Measurements from ENCODE around the gene RNGTT. TPM values are rescaled to one million over a fixed set of nuclear protein-coding genes. Genes with fewer than 3 reads are reported as not detected.
"Not testable (repeated sequence)": the region's sequence is repeated elsewhere in the genome, so short reads cannot be mapped to it uniquely, and the experiment has no call there.

Gene RNGTT
- total RNA-seq, 1 donor from 2014 or later: 23.3 TPM

GRCh38 chr6:88989215-88989614 lies 25.8 kb upstream of the RNGTT start:
- Mint-ChIP-seq H3K27ac (ENCODE audit: unreplicated experiment) (no peak overlapping the region), H3K27me3 (ENCODE audit: low read depth) (no peaks in the 10 kb centered on the region), H3K4me3 (no peak overlapping the region), H3K4me1 (peaks cover 12% of the 10 kb centered on the region), H3K9me3 (no peaks in the 10 kb centered on the region), H3K36me3 (ENCODE audit: low read depth) (no peaks in the 10 kb centered on the region)
- no peak for DNase-seq (ENCODE audit: low read depth, low spot score)
- no peak for TF ChIP-seq CTCF (conservative IDR thresholded peaks at IDR 0.05)

GRCh38 chr6:88987922-88988321 lies 24.5 kb upstream of the RNGTT start:
- Mint-ChIP-seq H3K27ac (ENCODE audit: unreplicated experiment) (no peak overlapping the region), H3K4me1 (peaks cover 6% of the 10 kb centered on the region), H3K36me3 (ENCODE audit: low read depth) (no peaks in the 10 kb centered on the region), H3K4me3 (no peak overlapping the region), H3K9me3 (no peaks in the 10 kb centered on the region), H3K27me3 (ENCODE audit: low read depth) (no peaks in the 10 kb centered on the region)
- DNase-seq (ENCODE audit: low read depth, low spot score): no peak
- no peak for TF ChIP-seq CTCF (conservative IDR thresholded peaks at IDR 0.05)

GRCh38 chr6:88985901-88986300 lies 22.5 kb upstream of the RNGTT start:
- no peaks in the 10 kb centered on the region for H3K36me3 Mint-ChIP-seq (ENCODE audit: low read depth)
- TF ChIP-seq CTCF (conservative IDR thresholded peaks at IDR 0.05): no peak
- no peak for DNase-seq (ENCODE audit: low read depth, low spot score)
- no peak overlapping the region for H3K27ac Mint-ChIP-seq (ENCODE audit: unreplicated experiment)
- no peak overlapping the region for H3K4me3 Mint-ChIP-seq
- H3K27me3 Mint-ChIP-seq (ENCODE audit: low read depth): no peaks in the 10 kb centered on the region
- H3K4me1 Mint-ChIP-seq: no peaks in the 10 kb centered on the region
- no peaks in the 10 kb centered on the region for H3K9me3 Mint-ChIP-seq

- Mint-ChIP-seq H3K27me3 (ENCODE audit: low read depth) (no peaks in the 10 kb centered on the region), H3K4me1 (no peaks in the 10 kb centered on the region), H3K9me3 (no peaks in the 10 kb centered on the region), H3K4me3 (no peak overlapping the region), H3K27ac (ENCODE audit: unreplicated experiment) (no peak overlapping the region), H3K36me3 (ENCODE audit: low read depth) (no peaks in the 10 kb centered on the region)
- TF ChIP-seq CTCF (conservative IDR thresholded peaks at IDR 0.05): no peak
- DNase-seq (ENCODE audit: low read depth, low spot score): no peak
Observed at GRCh38 chr6:88984606-88985005, 21.2 kb upstream of the RNGTT start.

- Mint-ChIP-seq H3K4me3 (no peak overlapping the region), H3K36me3 (ENCODE audit: low read depth) (no peaks in the 10 kb centered on the region), H3K27me3 (ENCODE audit: low read depth) (no peaks in the 10 kb centered on the region), H3K27ac (ENCODE audit: unreplicated experiment) (no peak overlapping the region), H3K9me3 (no peaks in the 10 kb centered on the region), H3K4me1 (no peaks in the 10 kb centered on the region)
- no peak for DNase-seq (ENCODE audit: low read depth, low spot score)
- no peak for TF ChIP-seq CTCF (conservative IDR thresholded peaks at IDR 0.05)
Observed at GRCh38 chr6:88984152-88984551, 20.7 kb upstream of the RNGTT start.

- H3K36me3 Mint-ChIP-seq (ENCODE audit: low read depth): no peaks in the 10 kb centered on the region
- DNase-seq (ENCODE audit: low read depth, low spot score): peak; percentile 14
- no peaks in the 10 kb centered on the region for H3K4me1 Mint-ChIP-seq
- H3K27me3 Mint-ChIP-seq (ENCODE audit: low read depth): no peaks in the 10 kb centered on the region
- no peaks in the 10 kb centered on the region for H3K9me3 Mint-ChIP-seq
- no peak overlapping the region for H3K27ac Mint-ChIP-seq (ENCODE audit: unreplicated experiment)
- no peak overlapping the region for H3K4me3 Mint-ChIP-seq
- peak; percentile 60 for TF ChIP-seq CTCF (conservative IDR thresholded peaks at IDR 0.05)
Observed at GRCh38 chr6:88983532-88983931, 20.1 kb upstream of the RNGTT start.

- not testable (repeated sequence) for H3K27ac Mint-ChIP-seq (ENCODE audit: unreplicated experiment); H3K4me1 Mint-ChIP-seq; DNase-seq (ENCODE audit: low read depth, low spot score); H3K36me3 Mint-ChIP-seq (ENCODE audit: low read depth); H3K9me3 Mint-ChIP-seq; H3K27me3 Mint-ChIP-seq (ENCODE audit: low read depth); H3K4me3 Mint-ChIP-seq
Observed at GRCh38 chr6:88983129-88983528, 19.7 kb upstream of the RNGTT start.

Data from neural crest cell (in vitro differentiated cells).